Measurements from ENCODE around the gene AP3B1. TPM values are rescaled to one million over a fixed set of nuclear protein-coding genes. Genes with fewer than 3 reads are reported as not detected.

The AP3B1 gene
- total and polyA plus RNA-seq, 2 donors (not counting 3 experiments of a cell fraction or from before 2014, with no cell fraction given), result 31.6 to 46.7 TPM

- Histone ChIP-seq H3K4me2 (ENCODE audit: insufficient read depth, low read length) (no peak overlapping the region), H2AFZ (ENCODE audit: low read depth, low read length) (no peak overlapping the region), H4K20me1 (replicated peaks; ENCODE audit: control insufficient read depth, extremely low read depth, insufficient read depth, low read length) (no peaks in the 10 kb centered on the region), H3K27ac (ENCODE audit: insufficient read depth, low read depth, low read length) (no peak overlapping the region), H3K9me3 (replicated peaks; ENCODE audit: control insufficient read depth, insufficient read depth, low read length) (no peaks in the 10 kb centered on the region), H3K9ac (replicated peaks; ENCODE audit: extremely low read depth, insufficient read depth, low read length) (no peak overlapping the region), H3K9me1 (replicated peaks; ENCODE audit: control insufficient read depth, extremely low read depth, insufficient read depth, low read length) (no peaks in the 10 kb centered on the region), H3K27me3 (ENCODE audit: control insufficient read depth in 2 of 2, insufficient read depth in 2 of 2, low read length in 2 of 2) (no peaks in the 10 kb centered on the region), H3K4me3 (replicated peaks in 1 of 3; ENCODE audit: insufficient read depth in 1 of 3, low read depth in 1 of 3, low read length in 3 of 3) (no peak overlapping the region), H3K79me2 (ENCODE audit: control insufficient read depth, insufficient read depth, low read length) (no peaks in the 10 kb centered on the region), H3K36me3 (ENCODE audit: control insufficient read depth in 2 of 2, extremely low read depth in 1 of 2, insufficient read depth in 2 of 2, low read length in 2 of 2) (no peaks in the 10 kb centered on the region), H3K4me1 (ENCODE audit: control insufficient read depth, extremely low read depth, insufficient read depth, low read length) (no peaks in the 10 kb centered on the region)
- POLR2A ChIA-PET, result no interaction called here
- no peak for DNase-seq (ENCODE audit: low read depth, low spot score)
- CTCF ChIA-PET, result no interaction called here
- TF ChIP-seq JUN (IDR thresholded peaks at IDR 0.05; ENCODE audit: borderline replicate concordance, insufficient read depth, insufficient read length, low read depth), result no peak
- TF ChIP-seq GATA2 (IDR thresholded peaks at IDR 0.05; ENCODE audit: insufficient read depth, insufficient read length, low read depth, low read length), result no peak
- TF ChIP-seq, protein P1, sequence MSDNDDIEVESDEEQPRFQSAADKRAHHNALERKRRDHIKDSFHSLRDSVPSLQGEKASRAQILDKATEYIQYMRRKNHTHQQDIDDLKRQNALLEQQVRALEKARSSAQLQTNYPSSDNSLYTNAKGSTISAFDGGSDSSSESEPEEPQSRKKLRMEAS (IDR thresholded peaks at IDR 0.05; ENCODE audit: insufficient read depth, insufficient read length), result no peak
- no peak for TF ChIP-seq POLR2AphosphoS5 (IDR thresholded peaks at IDR 0.05; ENCODE audit: insufficient read depth, low read depth, low read length)
- no peak for TF ChIP-seq EZH2 (IDR thresholded peaks at IDR 0.05; ENCODE audit: borderline replicate concordance, low read depth, low read length, severe bottlenecking)
- TF ChIP-seq, protein P2, sequence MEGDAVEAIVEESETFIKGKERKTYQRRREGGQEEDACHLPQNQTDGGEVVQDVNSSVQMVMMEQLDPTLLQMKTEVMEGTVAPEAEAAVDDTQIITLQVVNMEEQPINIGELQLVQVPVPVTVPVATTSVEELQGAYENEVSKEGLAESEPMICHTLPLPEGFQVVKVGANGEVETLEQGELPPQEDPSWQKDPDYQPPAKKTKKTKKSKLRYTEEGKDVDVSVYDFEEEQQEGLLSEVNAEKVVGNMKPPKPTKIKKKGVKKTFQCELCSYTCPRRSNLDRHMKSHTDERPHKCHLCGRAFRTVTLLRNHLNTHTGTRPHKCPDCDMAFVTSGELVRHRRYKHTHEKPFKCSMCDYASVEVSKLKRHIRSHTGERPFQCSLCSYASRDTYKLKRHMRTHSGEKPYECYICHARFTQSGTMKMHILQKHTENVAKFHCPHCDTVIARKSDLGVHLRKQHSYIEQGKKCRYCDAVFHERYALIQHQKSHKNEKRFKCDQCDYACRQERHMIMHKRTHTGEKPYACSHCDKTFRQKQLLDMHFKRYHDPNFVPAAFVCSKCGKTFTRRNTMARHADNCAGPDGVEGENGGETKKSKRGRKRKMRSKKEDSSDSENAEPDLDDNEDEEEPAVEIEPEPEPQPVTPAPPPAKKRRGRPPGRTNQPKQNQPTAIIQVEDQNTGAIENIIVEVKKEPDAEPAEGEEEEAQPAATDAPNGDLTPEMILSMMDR (IDR thresholded peaks at IDR 0.05; ENCODE audit: extremely low read depth in 1 of 2, insufficient read depth in 1 of 2, low read depth in 1 of 2, low read length in 2 of 2), result no peak
- no peak for TF ChIP-seq MYC (IDR thresholded peaks at IDR 0.05; ENCODE audit: low read depth, low read length)
- TF ChIP-seq FOS (IDR thresholded peaks at IDR 0.05; ENCODE audit: borderline replicate concordance, insufficient read depth, low read length), result no peak
- no peak for TF ChIP-seq POLR2A (IDR thresholded peaks at IDR 0.05; ENCODE audit: low read depth, low read length)
- BruUV-seq (replicated peaks), result no TSS peak
- FAIRE-seq, result no peak
- dilution Hi-C loops (cut with MboI; ENCODE audit: extremely low pct_ligation_motif_present, low sequenced_read_pairs) (no loop called here), intact Hi-C loops (cut with micrococcal nuclease) (no loop called here)
Observed at GRCh38 chr5:77993855-77994318, 300.6 kb downstream of the AP3B1 start.

Measured in endothelial cell of umbilical vein (primary cell).